Renal cortical epithelial cell (primary cell): ENCODE results near the gene CCDC24. TPM values are rescaled to one million over a fixed set of nuclear protein-coding genes. Genes with fewer than 3 reads are reported as not detected.

Experiments used
- DNase-seq: peaks from one replicate; pipeline ENCODE4 v3.0.0-alpha.2; 2011; ENCODE audit warnings: low read depth
- total RNA-seq: library from RNA; depleted of rRNA; stranded (reverse); fragments of >200 nt; gene quantifications from 2 replicates; pipeline ENCODE4 v1.2.3, GENCODE V29; 2014

Gene CCDC24
- total RNA-seq, 1 donor from 2014 or later = 6.5 TPM

- peak; percentile 34 for DNase-seq
Observed at GRCh38 chr1:43980255-43981134, 10.9 kb upstream of the CCDC24 start.

GRCh38 chr1:43981135-43981491, 10.3 kb upstream of the CCDC24 start:
- DNase-seq = no peak

GRCh38 chr1:43981636-43982035, 9.8 kb upstream of the CCDC24 start:
- no peak for DNase-seq

GRCh38 chr1:43982241-43982640, 9.2 kb upstream of the CCDC24 start:
- DNase-seq = no peak

GRCh38 chr1:43982808-43983207, 8.6 kb upstream of the CCDC24 start:
- DNase-seq = no peak

GRCh38 chr1:43983253-43983899, 8.0 kb upstream of the CCDC24 start:
- DNase-seq = no peak

- no peak for DNase-seq
Observed at GRCh38 chr1:43984855-43985254, 6.5 kb upstream of the CCDC24 start.

- DNase-seq = no peak
Observed at GRCh38 chr1:43985984-43986595, 5.3 kb upstream of the CCDC24 start.

- DNase-seq = no peak
Observed at GRCh38 chr1:43986712-43987111, 4.7 kb upstream of the CCDC24 start.

GRCh38 chr1:43987159-43987902, 4.1 kb upstream of the CCDC24 start:
- peak; percentile 26 for DNase-seq

- DNase-seq = no peak
Observed at GRCh38 chr1:43990271-43991199, 864 bp upstream of the CCDC24 start.

- no peak for DNase-seq
Observed at GRCh38 chr1:43991200-43991475, 261 bp upstream of the CCDC24 start.

GRCh38 chr1:43992232-43992995, 1.0 kb downstream of the CCDC24 start:
- DNase-seq = no peak

- DNase-seq = no peak
Observed at GRCh38 chr1:43993206-43993914, 2.0 kb downstream of the CCDC24 start.

GRCh38 chr1:43994071-43994470, 2.7 kb downstream of the CCDC24 start:
- no peak for DNase-seq

GRCh38 chr1:43994794-43995790, 3.7 kb downstream of the CCDC24 start:
- DNase-seq = no peak

- DNase-seq = no peak
Observed at GRCh38 chr1:43995984-43996732, 4.8 kb downstream of the CCDC24 start.

GRCh38 chr1:43996733-43997115, 5.3 kb downstream of the CCDC24 start:
- DNase-seq = no peak
